Osteocyte (in vitro differentiated cells): ENCODE data around the gene NCAM2. TPM values are rescaled to one million over a fixed set of nuclear protein-coding genes. Genes with fewer than 3 reads are reported as not detected.

Source experiments
- DNase-seq: peaks from one replicate; pipeline ENCODE4 v3.0.0; 2021; ENCODE audit warnings: mixed read lengths; ENCODE audit not compliant: unreplicated experiment; ENCODE audit errors: extremely low spot score
- H3K27ac Mint-ChIP-seq: one replicate; pipeline ENCODE4 v1.8.0; 2021; ENCODE audit warnings: mild to moderate bottlenecking, mixed read lengths; ENCODE audit not compliant: unreplicated experiment
- H3K27me3 Mint-ChIP-seq: one replicate; pipeline ENCODE4 v1.8.0; 2021; ENCODE audit warnings: mixed read lengths; ENCODE audit not compliant: unreplicated experiment
- H3K36me3 Mint-ChIP-seq: one replicate; pipeline ENCODE4 v1.8.0; 2021; ENCODE audit warnings: mixed read lengths; ENCODE audit not compliant: unreplicated experiment
- H3K4me1 Mint-ChIP-seq: one replicate; pipeline ENCODE4 v1.8.0; 2021; ENCODE audit warnings: mixed read lengths; ENCODE audit not compliant: unreplicated experiment
- H3K4me3 Mint-ChIP-seq: one replicate; pipeline ENCODE4 v1.8.0; 2021; ENCODE audit warnings: mild to moderate bottlenecking, moderate library complexity, mixed read lengths; ENCODE audit not compliant: unreplicated experiment
- H3K9me3 Mint-ChIP-seq: one replicate; pipeline ENCODE4 v1.8.0; 2021; ENCODE audit warnings: mixed read lengths; ENCODE audit not compliant: unreplicated experiment
- total RNA-seq: library from RNA; stranded (reverse); gene quantifications from 2 replicates; pipeline ENCODE4 v1.2.1, GENCODE V29; 2021
- TF ChIP-seq, protein P1 (sequence below): fragments of 200-600 bp; sonication (generic); IDR thresholded peaks from 2 replicates; pipeline ENCODE4 v1.5.0; 2021; ENCODE audit warnings: antibody characterized with exemption, mild to moderate bottlenecking, moderate library complexity

NCAM2 gene
- total RNA-seq, 1 donor from 2014 or later: 121 TPM

DNA sequence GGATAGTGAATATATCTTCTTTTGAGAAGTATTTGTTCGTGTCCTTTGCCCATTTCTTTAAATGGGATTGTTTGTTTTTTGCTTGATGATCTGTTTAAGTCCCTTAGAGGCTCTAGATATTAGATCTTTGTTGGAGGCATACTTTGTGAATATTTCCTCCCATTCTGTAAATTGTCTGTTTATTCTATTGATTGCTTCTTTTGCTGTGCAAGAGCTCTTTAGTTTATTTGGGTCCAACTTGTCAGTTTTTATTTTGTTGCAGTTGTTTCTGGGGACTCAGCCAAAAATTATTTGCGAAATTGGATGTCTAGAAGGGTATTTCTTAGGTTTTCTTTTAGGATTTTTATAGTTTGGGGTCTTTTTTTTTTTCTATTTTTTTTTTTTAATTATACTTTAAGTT lies 302.8 kb downstream of the NCAM2 start:
- peaks cover 4% of the 10 kb centered on the region for H3K9me3 Mint-ChIP-seq
- TF ChIP-seq, protein P1, sequence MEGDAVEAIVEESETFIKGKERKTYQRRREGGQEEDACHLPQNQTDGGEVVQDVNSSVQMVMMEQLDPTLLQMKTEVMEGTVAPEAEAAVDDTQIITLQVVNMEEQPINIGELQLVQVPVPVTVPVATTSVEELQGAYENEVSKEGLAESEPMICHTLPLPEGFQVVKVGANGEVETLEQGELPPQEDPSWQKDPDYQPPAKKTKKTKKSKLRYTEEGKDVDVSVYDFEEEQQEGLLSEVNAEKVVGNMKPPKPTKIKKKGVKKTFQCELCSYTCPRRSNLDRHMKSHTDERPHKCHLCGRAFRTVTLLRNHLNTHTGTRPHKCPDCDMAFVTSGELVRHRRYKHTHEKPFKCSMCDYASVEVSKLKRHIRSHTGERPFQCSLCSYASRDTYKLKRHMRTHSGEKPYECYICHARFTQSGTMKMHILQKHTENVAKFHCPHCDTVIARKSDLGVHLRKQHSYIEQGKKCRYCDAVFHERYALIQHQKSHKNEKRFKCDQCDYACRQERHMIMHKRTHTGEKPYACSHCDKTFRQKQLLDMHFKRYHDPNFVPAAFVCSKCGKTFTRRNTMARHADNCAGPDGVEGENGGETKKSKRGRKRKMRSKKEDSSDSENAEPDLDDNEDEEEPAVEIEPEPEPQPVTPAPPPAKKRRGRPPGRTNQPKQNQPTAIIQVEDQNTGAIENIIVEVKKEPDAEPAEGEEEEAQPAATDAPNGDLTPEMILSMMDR: no peak
- no peaks in the 10 kb centered on the region for H3K4me1 Mint-ChIP-seq
- H3K27me3 Mint-ChIP-seq: no peaks in the 10 kb centered on the region
- H3K4me3 Mint-ChIP-seq: no peak overlapping the region
- peaks cover 17% of the 10 kb centered on the region for H3K36me3 Mint-ChIP-seq
- H3K27ac Mint-ChIP-seq: no peak overlapping the region
- no peak for DNase-seq

DNA sequence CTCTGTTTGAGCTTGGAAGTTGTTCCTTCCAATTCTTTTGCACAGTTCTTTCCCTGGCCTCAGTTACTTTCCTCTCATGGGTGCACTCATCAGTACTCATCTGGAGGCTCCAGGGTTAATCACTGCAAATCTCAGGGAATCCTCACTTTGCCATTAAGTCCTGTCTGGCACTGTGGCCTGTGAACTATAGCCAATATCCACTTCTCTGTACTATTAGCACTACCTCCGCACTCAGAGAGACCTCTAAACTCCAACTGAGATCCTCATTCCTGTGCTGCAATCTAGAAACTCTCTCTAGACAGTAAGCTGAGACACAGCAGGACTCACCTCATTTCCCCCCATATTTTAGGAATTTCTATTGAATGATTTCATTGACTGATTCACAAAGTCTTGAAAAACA lies 311.3 kb downstream of the NCAM2 start:
- no peak for DNase-seq
- Mint-ChIP-seq H3K4me3 (no peak overlapping the region), H3K4me1 (peaks cover 5% of the 10 kb centered on the region), H3K9me3 (no peaks in the 10 kb centered on the region), H3K27ac (no peak overlapping the region), H3K36me3 (peaks cover 7% of the 10 kb centered on the region), H3K27me3 (no peaks in the 10 kb centered on the region)
- TF ChIP-seq, protein P1: no peak

DNA sequence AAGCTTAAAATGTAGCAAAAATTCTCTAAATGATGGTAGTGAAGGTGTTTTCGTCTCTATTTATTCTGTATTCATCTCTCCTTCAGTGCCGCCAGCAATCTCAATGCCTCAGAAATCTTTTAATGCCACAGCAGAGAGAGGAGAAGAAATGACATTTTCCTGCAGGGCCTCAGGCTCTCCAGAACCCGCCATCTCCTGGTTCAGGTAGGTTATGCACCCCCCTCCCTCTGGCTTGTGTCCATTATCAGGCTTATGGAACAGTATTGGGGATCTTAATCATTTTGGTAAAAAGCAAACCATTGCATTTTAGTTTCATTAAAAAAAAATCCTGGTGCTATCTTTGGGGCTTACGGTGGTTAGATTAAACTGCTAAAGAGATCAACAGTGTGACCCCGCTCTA lies 326.1 kb downstream of the NCAM2 start:
- Mint-ChIP-seq H3K27me3 (no peaks in the 10 kb centered on the region), H3K36me3 (peaks cover 4% of the 10 kb centered on the region), H3K9me3 (peaks cover 4% of the 10 kb centered on the region), H3K27ac (no peak overlapping the region), H3K4me3 (no peak overlapping the region), H3K4me1 (peaks cover 1% of the 10 kb centered on the region)
- TF ChIP-seq, protein P1: no peak
- no peak for DNase-seq

DNA sequence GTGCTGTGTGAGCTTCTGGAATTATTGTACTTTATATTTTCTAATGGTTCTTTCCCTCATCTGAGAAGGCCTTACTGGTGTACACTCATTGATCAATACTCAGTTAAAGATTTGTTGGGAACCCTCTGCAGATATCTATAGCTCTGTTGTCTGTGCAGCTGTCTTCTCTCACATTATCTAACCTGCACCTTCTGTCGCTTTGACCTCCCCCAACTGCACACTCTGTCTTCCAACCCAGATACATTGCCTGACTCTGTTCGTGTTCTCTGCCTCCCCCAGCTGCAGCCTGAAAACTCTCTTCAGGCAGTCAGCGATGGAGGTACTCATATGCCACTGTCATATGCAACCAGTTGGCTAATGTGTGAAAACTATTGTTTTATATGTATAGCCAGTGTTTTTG lies 334.3 kb downstream of the NCAM2 start:
- peaks cover 2% of the 10 kb centered on the region for H3K36me3 Mint-ChIP-seq
- peaks cover 1% of the 10 kb centered on the region for H3K4me1 Mint-ChIP-seq

DNA sequence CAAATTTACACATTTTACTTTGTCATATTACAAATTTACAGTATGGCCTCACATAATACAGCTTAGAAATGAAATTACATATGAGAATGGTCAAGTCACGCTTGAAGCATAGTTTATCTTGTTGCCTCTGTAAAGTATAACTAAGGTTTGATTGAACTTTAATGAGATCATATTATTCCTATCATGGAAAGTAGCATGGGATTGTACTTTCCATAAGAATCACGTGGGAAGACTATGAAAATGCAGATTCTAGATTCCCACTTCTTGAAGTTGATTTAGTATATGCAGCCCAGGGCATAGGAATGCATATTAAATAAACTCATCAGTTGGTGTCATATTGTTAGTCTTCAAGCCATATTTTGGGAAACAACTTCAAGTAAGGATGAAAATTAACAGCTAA lies 342.8 kb downstream of the NCAM2 start:
- no peak for DNase-seq
- H3K4me3 Mint-ChIP-seq: no peak overlapping the region
- peaks cover 26% of the 10 kb centered on the region for H3K36me3 Mint-ChIP-seq
- H3K27me3 Mint-ChIP-seq: no peaks in the 10 kb centered on the region
- TF ChIP-seq, protein P1: no peak
- peaks cover 24% of the 10 kb centered on the region for H3K4me1 Mint-ChIP-seq
- H3K27ac Mint-ChIP-seq: no peak overlapping the region
- H3K9me3 Mint-ChIP-seq: peaks cover 13% of the 10 kb centered on the region

More for the DNA sequence above, 334.3 kb downstream of the NCAM2 start:
- Mint-ChIP-seq H3K4me3 (no peak overlapping the region), H3K27me3 (no peaks in the 10 kb centered on the region), H3K27ac (no peak overlapping the region), H3K9me3 (no peaks in the 10 kb centered on the region)
- TF ChIP-seq, protein P1: no peak
- DNase-seq: no peak
